IMR-90 (cell line): ENCODE measurements around the gene SLC22A16. TPM values are rescaled to one million over a fixed set of nuclear protein-coding genes. Genes with fewer than 3 reads are reported as not detected.

Experiments
- ATAC-seq: fragments of 200-7000 bp; cut with Tn5 transposase; 2 replicates; pipeline ENCODE4 v1.9.1; 2020; ENCODE audit warnings: low read depth, mild to moderate bottlenecking, moderate library complexity
- BruUV-seq: library from RNA; stranded (reverse); fragments of 400-500 nt; replicated peaks from 2 replicates; lab custom pipeline; 2021; lab: Mats Ljungman, UMichigan
- CTCF ChIA-PET: fragments of 300-600 bp; formaldehyde crosslinking; extraction: SDS; loops from one replicate; lab custom pipeline; 2021; ENCODE audit warnings: antibody characterized with exemption; lab: Yijun Ruan, JAX
- POLR2A ChIA-PET: fragments of 300-600 bp; sonication (Branson Sonifier 250); formaldehyde crosslinking; loops from one replicate; lab custom pipeline; 2022; ENCODE audit warnings: antibody characterized with exemption; ENCODE audit not compliant: unreplicated experiment; lab: Charles Lee
- DNase-seq: peaks from one replicate; pipeline ENCODE4 v3.0.0; 2013
- H2AFZ ChIP-seq: replicated peaks from 2 replicates; pipeline ENCODE3; 2013; ENCODE audit warnings: low read length, mild to moderate bottlenecking; ENCODE audit not compliant: poor library complexity
- H2AK5ac ChIP-seq: 2 replicates; pipeline ENCODE4 v1.6.1; 2013; ENCODE audit warnings: low read depth, low read length, inconsistent platforms
- H2AK9ac ChIP-seq: replicated peaks from 2 replicates; pipeline ENCODE3; 2013; ENCODE audit warnings: mild to moderate bottlenecking, low read depth, low read length, moderate library complexity; ENCODE audit not compliant: poor library complexity
- H2BK120ac ChIP-seq: 2 replicates; pipeline ENCODE4 v1.6.1; 2013; ENCODE audit warnings: low read depth, low read length, inconsistent platforms
- H2BK15ac ChIP-seq: 3 replicates; pipeline ENCODE4 v1.6.1; 2013; ENCODE audit warnings: low read depth, low read length, inconsistent platforms
- H2BK20ac ChIP-seq: 2 replicates; pipeline ENCODE4 v1.6.1; 2013; ENCODE audit warnings: low read depth, mild to moderate bottlenecking, inconsistent platforms, low read length, moderate library complexity
- H2BK5ac ChIP-seq: 2 replicates; pipeline ENCODE4 v1.6.1; 2013; ENCODE audit warnings: mild to moderate bottlenecking, low read depth, low read length, inconsistent platforms; ENCODE audit not compliant: poor library complexity, severe bottlenecking
- H3K14ac ChIP-seq: replicated peaks from 2 replicates; pipeline ENCODE4 v1.6.1; 2013; ENCODE audit warnings: low read depth, low read length, inconsistent platforms
- H3K18ac ChIP-seq: 2 replicates; pipeline ENCODE4 v1.6.1; 2013; ENCODE audit warnings: low read depth, low read length, control low read depth
- H3K23ac ChIP-seq: 2 replicates; pipeline ENCODE4 v1.6.1; 2013; ENCODE audit warnings: low read depth, low read length, inconsistent platforms
- H3K27ac ChIP-seq: 2 replicates; pipeline ENCODE4 v1.5.1; 2013; ENCODE audit warnings: mild to moderate bottlenecking, control low read depth, low read length; ENCODE audit not compliant: insufficient read depth
- H3K27me3 ChIP-seq: 2 replicates; pipeline ENCODE4 v1.6.1; 2013; ENCODE audit warnings: low read length; ENCODE audit not compliant: control insufficient read depth, insufficient read depth
- H3K36me3 ChIP-seq: 2 replicates; pipeline ENCODE4 v1.6.1; 2013; ENCODE audit warnings: low read length, mixed read lengths; ENCODE audit not compliant: control insufficient read depth, insufficient read depth
- H3K4ac ChIP-seq: 2 replicates; pipeline ENCODE4 v1.6.1; 2013; ENCODE audit warnings: low read depth, low read length, inconsistent platforms
- H3K4me1 ChIP-seq: 2 replicates; pipeline ENCODE4 v1.6.1; 2013; ENCODE audit warnings: low read length, mixed read lengths; ENCODE audit not compliant: control insufficient read depth, insufficient read depth
- H3K4me2 ChIP-seq: 2 replicates; pipeline ENCODE4 v1.6.1; 2013; ENCODE audit warnings: low read depth, mild to moderate bottlenecking, control low read depth, low read length, moderate library complexity
- H3K4me3 ChIP-seq: 2 replicates; pipeline ENCODE4 v1.5.1; 2013; ENCODE audit warnings: low read depth, mild to moderate bottlenecking, control low read depth, low read length, moderate library complexity; ENCODE audit not compliant: insufficient read depth
- H3K56ac ChIP-seq: 2 replicates; pipeline ENCODE4 v1.6.1; 2013; ENCODE audit warnings: low read length, inconsistent platforms; ENCODE audit not compliant: insufficient read depth; ENCODE audit errors: extremely low read depth
- H3K79me1 ChIP-seq, 2 experiments: 2 replicates each; pipeline ENCODE4 v1.6.1; 2013; ENCODE audit warnings: low read length in 2 of 2, inconsistent platforms in 1 of 2, low read depth in 1 of 2
- H3K9ac ChIP-seq: 2 replicates; pipeline ENCODE4 v1.6.1; 2013; ENCODE audit warnings: low read depth, low read length, control low read depth
- H3K9me1 ChIP-seq: 2 replicates; pipeline ENCODE4 v1.6.1; 2013; ENCODE audit warnings: low read length, inconsistent platforms; ENCODE audit not compliant: insufficient read depth
- H3K9me3 ChIP-seq: 2 replicates; pipeline ENCODE4 v1.6.1; 2013; ENCODE audit warnings: low read length; ENCODE audit not compliant: control insufficient read depth, insufficient read depth
- H4K20me1 ChIP-seq: 2 replicates; pipeline ENCODE4 v1.6.1; 2013; ENCODE audit warnings: low read length, inconsistent platforms; ENCODE audit not compliant: insufficient read depth
- H4K5ac ChIP-seq: 2 replicates; pipeline ENCODE4 v1.6.1; 2013; ENCODE audit warnings: mild to moderate bottlenecking, low read depth, low read length, control low read depth
- H4K8ac ChIP-seq, 2 experiments: 2 replicates each; pipeline ENCODE4 v1.6.1; 2013; ENCODE audit warnings: low read depth in 2 of 2, low read length in 2 of 2, control low read depth in 1 of 2, inconsistent platforms in 1 of 2
- H4K91ac ChIP-seq: 2 replicates; pipeline ENCODE4 v1.6.1; 2013; ENCODE audit warnings: low read depth, low read length, inconsistent platforms; ENCODE audit not compliant: insufficient read depth
- BHLHE40 ChIP-seq: fragments of 150-350 bp; IDR thresholded peaks from 2 replicates; pipeline ENCODE4 v1.6.1; 2016; ENCODE audit warnings: mild to moderate bottlenecking, low read depth, low read length
- CEBPB ChIP-seq: IDR thresholded peaks from 2 replicates; pipeline ENCODE4 v1.6.1; 2012; ENCODE audit warnings: low read depth, low read length, improper control_type of control experiment
- CHD1 ChIP-seq: IDR thresholded peaks from 2 replicates; pipeline ENCODE4 v1.6.1; 2012; ENCODE audit warnings: low read depth, low read length, improper control_type of control experiment
- FOS ChIP-seq: fragments of 150-350 bp; IDR thresholded peaks from 2 replicates; pipeline ENCODE4 v1.6.1; 2016; ENCODE audit warnings: low read depth, low read length
- MAFK ChIP-seq: IDR thresholded peaks from 2 replicates; pipeline ENCODE4 v1.6.1; 2012; ENCODE audit warnings: low read depth, low read length, improper control_type of control experiment
- MAZ ChIP-seq: IDR thresholded peaks from 2 replicates; pipeline ENCODE4 v1.6.1; 2012; ENCODE audit warnings: low read depth, mild to moderate bottlenecking, low read length, improper control_type of control experiment, moderate library complexity, borderline replicate concordance
- MXI1 ChIP-seq: IDR thresholded peaks from 2 replicates; pipeline ENCODE4 v1.6.1; 2012; ENCODE audit warnings: low read depth, mild to moderate bottlenecking, low read length, moderate library complexity, borderline replicate concordance
- NFE2L2 ChIP-seq: fragments of 150-350 bp; IDR thresholded peaks from 2 replicates; pipeline ENCODE4 v1.6.1; 2016; ENCODE audit warnings: low read depth, mild to moderate bottlenecking, low read length
- RAD21 ChIP-seq: IDR thresholded peaks from 2 replicates; pipeline ENCODE4 v1.6.1; 2012; ENCODE audit warnings: low read length, improper control_type of control experiment
- RCOR1 ChIP-seq: IDR thresholded peaks from 2 replicates; pipeline ENCODE4 v1.6.1; 2012; ENCODE audit warnings: mild to moderate bottlenecking, low read length, improper control_type of control experiment; ENCODE audit not compliant: insufficient replicate concordance
- RFX5 ChIP-seq: IDR thresholded peaks from 2 replicates; pipeline ENCODE4 v1.8.0; 2012; ENCODE audit warnings: low read depth, mild to moderate bottlenecking, low read length, moderate library complexity
- SMC3 ChIP-seq: fragments of 150-350 bp; IDR thresholded peaks from 2 replicates; pipeline ENCODE4 v1.6.1; 2016; ENCODE audit warnings: low read depth, mild to moderate bottlenecking, antibody characterized with exemption, low read length, moderate library complexity
- WGBS, 2 experiments: methylation state at CpG; one replicate each; pipeline versions ENCODE4 v1.1.5 to v1.1.7; 2013; ENCODE audit warnings: missing lambda C conversion rate in 2 of 2; ENCODE audit not compliant: insufficient read length in 1 of 2; ENCODE audit errors: extremely low coverage in 2 of 2; 5-methylcytosine and 5-hydroxymethylcytosine counted together
- dilution Hi-C: fragments of 300-500 bp; cut with HindIII; formaldehyde crosslinking; loops from one replicate; pipeline ENCODE4 v1.14.3; 2018; ENCODE audit warnings: low sequenced_read_pairs; ENCODE audit not compliant: unreplicated experiment
- in situ Hi-C: fragments of 300-500 bp; cut with MboI; formaldehyde crosslinking; loops from 3 replicates; pipeline ENCODE4 v1.14.3; 2019; ENCODE audit warnings: low sequenced_read_pairs, inconsistent platforms, mixed read lengths
- intact Hi-C: fragments of 100-400 bp; cut with micrococcal nuclease; formaldehyde crosslinking; loops from 2 replicates; pipeline ENCODE4 v1.10.0; 2022
- polyA plus RNA-seq, 3 experiments: library from polyadenylated mRNA; depleted of rRNA; stranded (reverse); fragments of >200 nt; gene quantifications; 2 replicates each; pipeline ENCODE4 v1.2.3, GENCODE V29; 2012; ENCODE audit warnings: low replicate concordance in 1 of 3
- total RNA-seq: library from RNA; depleted of rRNA; stranded (reverse); fragments of >200 nt; gene quantifications from 2 replicates; pipeline ENCODE4 v1.2.3, GENCODE V29; 2012
- TF ChIP-seq, protein P1 (sequence below): fragments of 150-350 bp; IDR thresholded peaks from 2 replicates; pipeline ENCODE4 v1.6.1; 2016; ENCODE audit warnings: low read depth, mild to moderate bottlenecking, low read length, moderate library complexity, borderline replicate concordance
- TF ChIP-seq, protein P2 (sequence below): fragments of 150-350 bp; IDR thresholded peaks from 2 replicates; pipeline ENCODE4 v1.6.1; 2017; ENCODE audit warnings: mild to moderate bottlenecking, antibody characterized with exemption, low read length, low read depth

The SLC22A16 gene
- total and polyA plus RNA-seq, 2 of the 4 experiments (the other 2 are of a cell fraction): not detected

DNA sequence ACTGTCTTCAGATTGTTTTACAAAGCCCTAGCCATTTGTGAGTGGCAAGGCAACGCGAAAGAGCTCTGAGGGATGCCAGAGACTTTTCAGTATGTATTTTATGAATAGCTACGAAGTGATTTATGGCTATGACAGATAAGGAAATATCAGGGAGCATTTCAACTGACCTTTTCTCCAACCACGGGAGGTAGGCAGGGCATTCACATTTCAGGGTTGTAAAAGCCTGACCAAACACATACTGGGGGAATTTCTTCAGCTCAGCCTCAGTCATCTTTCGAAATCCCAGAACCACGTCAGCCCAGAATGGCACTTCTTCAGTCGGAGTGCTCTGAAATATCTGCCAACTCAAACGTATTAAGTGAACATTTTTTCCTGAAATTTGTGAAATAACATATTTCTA is 71.8 kb downstream of the SLC22A16 start:
- Histone ChIP-seq H2BK5ac (no peak overlapping the region), H3K4me3 (no peak overlapping the region), H3K18ac (no peak overlapping the region), H2BK20ac (no peak overlapping the region), H2AK9ac (no peak overlapping the region), H4K91ac (no peak overlapping the region), H4K20me1 (no peaks in the 10 kb centered on the region), H2AK5ac (no peak overlapping the region), H3K4me2 (no peak overlapping the region), H3K4me1 (no peaks in the 10 kb centered on the region; the same call in 1 of the 2 replicates), H4K5ac (no peak overlapping the region), H3K9me3 (no peaks in the 10 kb centered on the region), H3K79me1 (no peaks in the 10 kb centered on the region), H3K36me3 (no peaks in the 10 kb centered on the region), H3K9ac (no peak overlapping the region), H3K23ac (no peak overlapping the region), H3K14ac (no peak overlapping the region), H3K27me3 (peaks cover 3% of the 10 kb centered on the region), H2AFZ (no peak overlapping the region), H2BK120ac (no peak overlapping the region), H3K27ac (no peak overlapping the region), H3K56ac (no peak overlapping the region), H3K9me1 (no peaks in the 10 kb centered on the region), H2BK15ac (no peak overlapping the region), H4K8ac (no peak overlapping the region), H3K4ac (no peak overlapping the region)
- TF ChIP-seq MAFK (no peak), RAD21 (no peak), NFE2L2 (no peak), BHLHE40 (no peak), CEBPB (no peak), MAZ (no peak), SMC3 (no peak), CHD1 (no peak), RCOR1 (no peak), RFX5 (no peak), MXI1 (no peak), FOS (no peak)
- TF ChIP-seq, protein P1, sequence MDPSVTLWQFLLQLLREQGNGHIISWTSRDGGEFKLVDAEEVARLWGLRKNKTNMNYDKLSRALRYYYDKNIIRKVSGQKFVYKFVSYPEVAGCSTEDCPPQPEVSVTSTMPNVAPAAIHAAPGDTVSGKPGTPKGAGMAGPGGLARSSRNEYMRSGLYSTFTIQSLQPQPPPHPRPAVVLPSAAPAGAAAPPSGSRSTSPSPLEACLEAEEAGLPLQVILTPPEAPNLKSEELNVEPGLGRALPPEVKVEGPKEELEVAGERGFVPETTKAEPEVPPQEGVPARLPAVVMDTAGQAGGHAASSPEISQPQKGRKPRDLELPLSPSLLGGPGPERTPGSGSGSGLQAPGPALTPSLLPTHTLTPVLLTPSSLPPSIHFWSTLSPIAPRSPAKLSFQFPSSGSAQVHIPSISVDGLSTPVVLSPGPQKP: no peak
- TF ChIP-seq, protein P2, sequence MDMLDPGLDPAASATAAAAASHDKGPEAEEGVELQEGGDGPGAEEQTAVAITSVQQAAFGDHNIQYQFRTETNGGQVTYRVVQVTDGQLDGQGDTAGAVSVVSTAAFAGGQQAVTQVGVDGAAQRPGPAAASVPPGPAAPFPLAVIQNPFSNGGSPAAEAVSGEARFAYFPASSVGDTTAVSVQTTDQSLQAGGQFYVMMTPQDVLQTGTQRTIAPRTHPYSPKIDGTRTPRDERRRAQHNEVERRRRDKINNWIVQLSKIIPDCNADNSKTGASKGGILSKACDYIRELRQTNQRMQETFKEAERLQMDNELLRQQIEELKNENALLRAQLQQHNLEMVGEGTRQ: no peak
- WGBS, 2 experiments: no CpG with 5 or more reads among the region's 8 CpGs
- intact Hi-C loops (no loop called here), in situ Hi-C loops (no loop called here), dilution Hi-C loops (no loop called here)
- POLR2A ChIA-PET: no interaction called here
- DNase-seq (no peak), ATAC-seq (no peak)
- no TSS peak for BruUV-seq
- CTCF ChIA-PET: no interaction called here
